H1 (cell line): ENCODE measurements around the gene MIPEP. TPM values are rescaled to one million over a fixed set of nuclear protein-coding genes. Genes with fewer than 3 reads are reported as not detected.

Source experiments
- CBX8 ChIP-seq: fragments of 300-800, 300-1000 bp; sonication (generic); IDR thresholded peaks from 2 replicates; pipeline ENCODE4 v1.7.1; 2016; ENCODE audit warnings: low read depth, low read length, borderline replicate concordance
- EZH2 ChIP-seq: fragments of 200-600 bp; sonication (generic); IDR thresholded peaks from 2 replicates; pipeline ENCODE4 v1.7.1; 2012; ENCODE audit warnings: low read depth, mild to moderate bottlenecking, moderate library complexity, low read length, inconsistent platforms; ENCODE audit not compliant: severe bottlenecking
- GTF2F1 ChIP-seq: IDR thresholded peaks from 2 replicates; pipeline ENCODE4 v1.6.1; 2012; ENCODE audit warnings: low read depth, low read length, improper control_type of control experiment, borderline replicate concordance
- HDAC2 ChIP-seq, 2 experiments: fragments of 300-600 bp in 1 of 2; sonication (generic) in 1 of 2; IDR thresholded peaks; 2 replicates each; pipeline ENCODE4 v1.6.1; 2011 to 2012; ENCODE audit warnings: low read depth in 2 of 2, low read length in 2 of 2, mild to moderate bottlenecking in 2 of 2, moderate library complexity in 2 of 2, borderline replicate concordance in 1 of 2, inconsistent platforms in 1 of 2
- NRF1 ChIP-seq: IDR thresholded peaks from 2 replicates; pipeline ENCODE4 v1.6.1; 2011; ENCODE audit warnings: mild to moderate bottlenecking, low read depth, low read length, improper control_type of control experiment
- polyA plus RNA-seq, 7 experiments: library from polyadenylated mRNA; depleted of rRNA in 3 of 7; stranded (reverse) in 5 of 7; unstranded in 2 of 7; fragments of >200 nt in 5 of 7; fragments of 200-250 nt in 2 of 7; gene quantifications; 1 replicate in 5 of 7; 2 replicates in 1 of 7; 4 replicates in 1 of 7; pipeline versions ENCODE4 v1.2.1 to v1.2.3, GENCODE V29; 2011 to 2013; ENCODE audit warnings: missing spikeins in 2 of 7, mixed read lengths in 2 of 7
- total RNA-seq: library from RNA; stranded (reverse); fragmentation: NEBNext Ultra II Directional; extraction: Animal tissue kit (Norgen Biotek cat#: 25700); gene quantifications from 2 replicates; pipeline ENCODE4 v1.2.1, GENCODE V29; 2021
- TF ChIP-seq, protein P1 (sequence below): fragments of 300-600 bp; sonication (generic); IDR thresholded peaks from 2 replicates; pipeline ENCODE4 v1.7.1; 2012; ENCODE audit warnings: low read length, moderate library complexity, mild to moderate bottlenecking, inconsistent platforms; ENCODE audit not compliant: insufficient replicate concordance
- TF ChIP-seq, protein P2 (sequence below): IDR thresholded peaks from 2 replicates; pipeline ENCODE4 v1.6.1; 2012; ENCODE audit warnings: inconsistent platforms

The MIPEP gene
- total and polyA plus RNA-seq, 2 of the 8 experiments (the other 6 are each of a cell fraction or from before 2014, with no cell fraction given): 24.0 to 24.2 TPM

DNA sequence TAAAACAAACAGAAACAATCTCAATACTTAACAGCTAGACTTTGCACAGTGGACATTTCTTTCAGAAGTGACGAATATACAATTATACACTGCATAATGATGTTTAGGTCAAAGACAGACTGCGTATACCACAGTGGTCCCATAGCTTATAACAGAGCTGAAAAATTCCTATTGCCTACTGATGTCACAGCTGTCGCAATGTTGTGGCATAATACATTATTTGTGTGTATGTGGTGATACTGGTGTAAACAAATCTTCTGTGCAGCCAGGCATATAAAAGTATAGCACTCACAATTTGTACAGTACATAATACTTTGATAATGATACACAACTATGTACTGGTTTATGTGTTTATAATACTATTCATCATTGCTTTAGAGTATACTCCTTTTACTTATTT is 202.3 kb downstream of the MIPEP start (continued):
- TF ChIP-seq, protein P1, sequence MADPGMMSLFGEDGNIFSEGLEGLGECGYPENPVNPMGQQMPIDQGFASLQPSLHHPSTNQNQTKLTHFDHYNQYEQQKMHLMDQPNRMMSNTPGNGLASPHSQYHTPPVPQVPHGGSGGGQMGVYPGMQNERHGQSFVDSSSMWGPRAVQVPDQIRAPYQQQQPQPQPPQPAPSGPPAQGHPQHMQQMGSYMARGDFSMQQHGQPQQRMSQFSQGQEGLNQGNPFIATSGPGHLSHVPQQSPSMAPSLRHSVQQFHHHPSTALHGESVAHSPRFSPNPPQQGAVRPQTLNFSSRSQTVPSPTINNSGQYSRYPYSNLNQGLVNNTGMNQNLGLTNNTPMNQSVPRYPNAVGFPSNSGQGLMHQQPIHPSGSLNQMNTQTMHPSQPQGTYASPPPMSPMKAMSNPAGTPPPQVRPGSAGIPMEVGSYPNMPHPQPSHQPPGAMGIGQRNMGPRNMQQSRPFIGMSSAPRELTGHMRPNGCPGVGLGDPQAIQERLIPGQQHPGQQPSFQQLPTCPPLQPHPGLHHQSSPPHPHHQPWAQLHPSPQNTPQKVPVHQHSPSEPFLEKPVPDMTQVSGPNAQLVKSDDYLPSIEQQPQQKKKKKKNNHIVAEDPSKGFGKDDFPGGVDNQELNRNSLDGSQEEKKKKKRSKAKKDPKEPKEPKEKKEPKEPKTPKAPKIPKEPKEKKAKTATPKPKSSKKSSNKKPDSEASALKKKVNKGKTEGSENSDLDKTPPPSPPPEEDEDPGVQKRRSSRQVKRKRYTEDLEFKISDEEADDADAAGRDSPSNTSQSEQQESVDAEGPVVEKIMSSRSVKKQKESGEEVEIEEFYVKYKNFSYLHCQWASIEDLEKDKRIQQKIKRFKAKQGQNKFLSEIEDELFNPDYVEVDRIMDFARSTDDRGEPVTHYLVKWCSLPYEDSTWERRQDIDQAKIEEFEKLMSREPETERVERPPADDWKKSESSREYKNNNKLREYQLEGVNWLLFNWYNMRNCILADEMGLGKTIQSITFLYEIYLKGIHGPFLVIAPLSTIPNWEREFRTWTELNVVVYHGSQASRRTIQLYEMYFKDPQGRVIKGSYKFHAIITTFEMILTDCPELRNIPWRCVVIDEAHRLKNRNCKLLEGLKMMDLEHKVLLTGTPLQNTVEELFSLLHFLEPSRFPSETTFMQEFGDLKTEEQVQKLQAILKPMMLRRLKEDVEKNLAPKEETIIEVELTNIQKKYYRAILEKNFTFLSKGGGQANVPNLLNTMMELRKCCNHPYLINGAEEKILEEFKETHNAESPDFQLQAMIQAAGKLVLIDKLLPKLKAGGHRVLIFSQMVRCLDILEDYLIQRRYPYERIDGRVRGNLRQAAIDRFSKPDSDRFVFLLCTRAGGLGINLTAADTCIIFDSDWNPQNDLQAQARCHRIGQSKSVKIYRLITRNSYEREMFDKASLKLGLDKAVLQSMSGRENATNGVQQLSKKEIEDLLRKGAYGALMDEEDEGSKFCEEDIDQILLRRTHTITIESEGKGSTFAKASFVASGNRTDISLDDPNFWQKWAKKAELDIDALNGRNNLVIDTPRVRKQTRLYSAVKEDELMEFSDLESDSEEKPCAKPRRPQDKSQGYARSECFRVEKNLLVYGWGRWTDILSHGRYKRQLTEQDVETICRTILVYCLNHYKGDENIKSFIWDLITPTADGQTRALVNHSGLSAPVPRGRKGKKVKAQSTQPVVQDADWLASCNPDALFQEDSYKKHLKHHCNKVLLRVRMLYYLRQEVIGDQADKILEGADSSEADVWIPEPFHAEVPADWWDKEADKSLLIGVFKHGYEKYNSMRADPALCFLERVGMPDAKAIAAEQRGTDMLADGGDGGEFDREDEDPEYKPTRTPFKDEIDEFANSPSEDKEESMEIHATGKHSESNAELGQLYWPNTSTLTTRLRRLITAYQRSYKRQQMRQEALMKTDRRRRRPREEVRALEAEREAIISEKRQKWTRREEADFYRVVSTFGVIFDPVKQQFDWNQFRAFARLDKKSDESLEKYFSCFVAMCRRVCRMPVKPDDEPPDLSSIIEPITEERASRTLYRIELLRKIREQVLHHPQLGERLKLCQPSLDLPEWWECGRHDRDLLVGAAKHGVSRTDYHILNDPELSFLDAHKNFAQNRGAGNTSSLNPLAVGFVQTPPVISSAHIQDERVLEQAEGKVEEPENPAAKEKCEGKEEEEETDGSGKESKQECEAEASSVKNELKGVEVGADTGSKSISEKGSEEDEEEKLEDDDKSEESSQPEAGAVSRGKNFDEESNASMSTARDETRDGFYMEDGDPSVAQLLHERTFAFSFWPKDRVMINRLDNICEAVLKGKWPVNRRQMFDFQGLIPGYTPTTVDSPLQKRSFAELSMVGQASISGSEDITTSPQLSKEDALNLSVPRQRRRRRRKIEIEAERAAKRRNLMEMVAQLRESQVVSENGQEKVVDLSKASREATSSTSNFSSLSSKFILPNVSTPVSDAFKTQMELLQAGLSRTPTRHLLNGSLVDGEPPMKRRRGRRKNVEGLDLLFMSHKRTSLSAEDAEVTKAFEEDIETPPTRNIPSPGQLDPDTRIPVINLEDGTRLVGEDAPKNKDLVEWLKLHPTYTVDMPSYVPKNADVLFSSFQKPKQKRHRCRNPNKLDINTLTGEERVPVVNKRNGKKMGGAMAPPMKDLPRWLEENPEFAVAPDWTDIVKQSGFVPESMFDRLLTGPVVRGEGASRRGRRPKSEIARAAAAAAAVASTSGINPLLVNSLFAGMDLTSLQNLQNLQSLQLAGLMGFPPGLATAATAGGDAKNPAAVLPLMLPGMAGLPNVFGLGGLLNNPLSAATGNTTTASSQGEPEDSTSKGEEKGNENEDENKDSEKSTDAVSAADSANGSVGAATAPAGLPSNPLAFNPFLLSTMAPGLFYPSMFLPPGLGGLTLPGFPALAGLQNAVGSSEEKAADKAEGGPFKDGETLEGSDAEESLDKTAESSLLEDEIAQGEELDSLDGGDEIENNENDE: no peak
- no peak for TF ChIP-seq HDAC2 (IDR thresholded peaks at IDR 0.05; ENCODE audit: borderline replicate concordance in 1 of 2, low read depth in 2 of 2, low read length in 2 of 2)
- no peak for TF ChIP-seq NRF1
- TF ChIP-seq EZH2: no peak
- no peak for TF ChIP-seq CBX8
- no peak for TF ChIP-seq GTF2F1
- TF ChIP-seq, protein P2, sequence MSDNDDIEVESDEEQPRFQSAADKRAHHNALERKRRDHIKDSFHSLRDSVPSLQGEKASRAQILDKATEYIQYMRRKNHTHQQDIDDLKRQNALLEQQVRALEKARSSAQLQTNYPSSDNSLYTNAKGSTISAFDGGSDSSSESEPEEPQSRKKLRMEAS: no peak
